Measurements from ENCODE around the gene IQGAP3.

IQGAP3 gene

DNA sequence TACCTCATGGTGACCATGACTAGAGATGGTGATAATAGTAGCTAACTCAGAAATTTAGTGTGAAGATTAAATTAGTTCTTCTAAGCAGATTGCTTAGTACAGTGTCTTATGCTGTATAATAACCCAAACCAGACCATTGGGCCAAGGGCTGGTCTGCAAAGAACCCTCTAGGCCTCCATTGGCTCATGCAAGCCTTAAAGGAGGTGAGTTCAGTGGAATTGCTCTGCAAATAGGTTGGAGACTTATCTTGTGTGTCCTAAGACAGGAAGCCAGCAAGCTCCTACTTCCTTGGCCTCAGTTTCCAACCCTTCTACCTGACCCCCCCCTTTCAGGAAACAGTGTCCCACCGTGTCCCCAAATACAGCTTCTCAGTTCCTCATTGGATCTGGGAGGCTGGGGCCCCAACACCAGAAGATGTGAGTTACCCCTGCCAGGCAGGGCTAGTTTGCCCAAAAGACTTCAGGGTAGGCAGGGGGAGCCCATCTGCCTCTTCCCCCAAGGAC lies 69.9 kb downstream of the IQGAP3 start:
- Histone ChIP-seq H3K36me3 (ENCODE audit: control insufficient read depth, insufficient read depth, low read length) (no peaks in the 10 kb centered on the region), H3K4me1 (ENCODE audit: control insufficient read depth, insufficient read depth, low read length) (peaks cover 40% of the 10 kb centered on the region), H3K27me3 (ENCODE audit: control insufficient read depth, insufficient read depth, low read length) (peaks cover 4% of the 10 kb centered on the region; the same call in 1 of the 2 replicates), H3K9ac (ENCODE audit: low read depth, low read length) (peak overlapping the region; percentile 12), H3K27ac (ENCODE audit: low read depth, low read length) (peak overlapping the region; percentile 61), H3K4me3 (ENCODE audit: low read depth, low read length) (0 out of 2 replicates have a peak overlapping the region, but pooled peaks have one; percentile 5), H3K9me3 (ENCODE audit: control insufficient read depth, insufficient read depth, low read length) (no peaks in the 10 kb centered on the region)

DNA sequence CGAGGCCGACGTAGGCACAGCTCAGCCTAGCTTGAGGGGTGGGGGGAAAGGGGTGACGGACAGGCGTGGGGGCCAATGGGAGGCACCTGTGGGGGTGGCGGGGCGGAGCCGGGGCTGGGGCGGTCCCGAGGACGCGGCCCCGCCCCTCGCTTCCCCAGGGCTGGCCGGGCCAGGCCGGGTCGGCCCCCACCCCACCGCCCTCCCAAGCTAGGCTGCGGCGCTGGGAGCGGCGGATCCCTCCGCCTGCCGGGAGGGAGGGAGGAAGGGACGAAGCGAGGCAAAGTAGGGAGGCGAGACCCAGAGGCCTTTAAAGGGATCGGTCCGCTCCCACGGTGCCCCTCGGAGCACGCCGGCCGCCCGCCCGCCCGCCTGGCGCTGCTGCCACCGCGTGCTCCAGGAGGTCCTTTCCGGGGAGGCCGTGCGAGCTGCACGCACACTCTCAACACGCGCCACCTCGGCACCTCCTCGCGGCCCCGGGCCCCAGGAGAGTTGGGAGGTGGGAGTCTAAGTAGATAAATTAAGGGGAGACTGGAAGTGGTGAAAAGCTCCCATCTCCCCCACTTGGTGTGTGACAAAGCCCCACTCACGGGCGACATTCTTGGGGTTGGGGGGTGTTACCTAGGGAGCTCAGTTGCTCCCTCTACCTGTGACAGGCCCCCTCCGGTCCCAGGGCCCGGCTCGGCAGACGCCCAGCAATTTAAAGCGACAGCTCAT lies 71.4 kb downstream of the IQGAP3 start:
- Histone ChIP-seq H3K4me1 (ENCODE audit: control insufficient read depth, insufficient read depth, low read length) (peaks cover 55% of the 10 kb centered on the region), H3K4me3 (ENCODE audit: low read depth, low read length) (peak overlapping the region; percentile 77), H3K27me3 (ENCODE audit: control insufficient read depth, insufficient read depth, low read length) (peaks cover 4% of the 10 kb centered on the region; the same call in 1 of the 2 replicates), H3K27ac (ENCODE audit: low read depth, low read length) (peak overlapping the region; percentile 96), H3K9ac (ENCODE audit: low read depth, low read length) (peak overlapping the region; percentile 78), H3K36me3 (ENCODE audit: control insufficient read depth, insufficient read depth, low read length) (no peaks in the 10 kb centered on the region), H3K9me3 (ENCODE audit: control insufficient read depth, insufficient read depth, low read length) (no peaks in the 10 kb centered on the region)

DNA sequence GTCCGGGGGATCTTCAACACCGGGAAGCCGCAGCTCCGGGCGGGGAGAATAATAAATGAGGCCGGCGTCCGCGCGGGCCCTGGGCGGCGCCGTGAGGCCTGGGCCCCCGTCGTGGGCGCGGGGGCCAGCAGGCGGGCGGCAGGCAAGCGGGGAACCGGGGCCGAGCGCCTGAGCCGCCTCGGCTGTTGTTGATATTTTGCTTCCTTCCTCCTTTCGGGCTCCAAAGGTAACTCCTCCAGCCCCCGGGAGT lies 71.9 kb downstream of the IQGAP3 start, which contains the start of gene MEF2D:
Gene MEF2D, minus strand, starts transcription at position 233 of the 250 bp plus-strand sequence. CDS start 17,483 bp downstream, outside the sequence.
- peak within 1 kb of the TSS; percentile 78 for H3K9ac ChIP-seq (ENCODE audit: low read depth, low read length)
- H3K4me1 ChIP-seq (ENCODE audit: control insufficient read depth, insufficient read depth, low read length): peaks cover 57% of the 10 kb centered on the region
- H3K4me3 ChIP-seq (ENCODE audit: low read depth, low read length): peak within 1 kb of the TSS; percentile 77
- no peaks in the 10 kb centered on the region for H3K36me3 ChIP-seq (ENCODE audit: control insufficient read depth, insufficient read depth, low read length)
- peaks cover 4% of the 10 kb centered on the region; the same call in 1 of the 2 replicates for H3K27me3 ChIP-seq (ENCODE audit: control insufficient read depth, insufficient read depth, low read length)
- H3K27ac ChIP-seq (ENCODE audit: low read depth, low read length): peak within 1 kb of the TSS; percentile 96
- no peaks in the 10 kb centered on the region for H3K9me3 ChIP-seq (ENCODE audit: control insufficient read depth, insufficient read depth, low read length)

DNA sequence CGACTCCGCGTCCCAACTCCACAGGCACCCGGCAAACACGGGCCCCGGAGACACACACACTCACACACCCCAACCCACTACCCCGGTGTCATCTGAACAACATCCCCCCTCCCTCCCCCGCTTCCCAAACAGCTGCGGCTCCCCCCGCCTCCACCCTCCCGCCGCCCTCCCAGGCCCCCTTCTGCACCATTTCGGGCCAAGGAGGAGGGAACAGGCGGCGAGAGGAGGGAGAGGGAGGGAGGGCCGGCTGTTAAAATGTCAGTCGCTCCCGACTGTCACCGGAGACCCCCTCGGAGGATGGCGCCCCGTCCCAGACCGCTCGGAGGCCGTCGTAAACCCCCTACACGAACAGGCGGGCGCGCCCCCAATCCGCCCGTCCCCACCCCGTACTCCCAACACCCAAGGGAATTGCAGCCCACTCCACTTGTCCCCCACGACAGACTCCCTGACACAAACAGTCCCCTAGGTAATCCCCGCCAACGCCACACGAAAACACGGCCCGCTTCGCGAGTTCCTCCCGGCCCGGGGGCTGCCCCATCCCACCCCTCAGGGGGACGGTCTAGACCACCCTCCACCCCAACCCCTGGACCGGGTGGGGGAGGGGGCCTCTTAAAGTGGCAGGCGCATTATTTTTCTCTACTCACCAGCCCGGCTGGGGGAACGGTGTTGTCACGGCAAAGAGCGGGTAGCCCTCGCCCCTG lies 72.4 kb downstream of the IQGAP3 start:
- Histone ChIP-seq H3K9ac (ENCODE audit: low read depth, low read length) (peak overlapping the region; percentile 57; the same call in 1 of the 2 replicates), H3K27me3 (ENCODE audit: control insufficient read depth, insufficient read depth, low read length) (peaks cover 4% of the 10 kb centered on the region; the same call in 1 of the 2 replicates), H3K36me3 (ENCODE audit: control insufficient read depth, insufficient read depth, low read length) (no peaks in the 10 kb centered on the region), H3K27ac (ENCODE audit: low read depth, low read length) (peak overlapping the region; percentile 96), H3K4me3 (ENCODE audit: low read depth, low read length) (peak overlapping the region; percentile 77), H3K9me3 (ENCODE audit: control insufficient read depth, insufficient read depth, low read length) (no peaks in the 10 kb centered on the region), H3K4me1 (ENCODE audit: control insufficient read depth, insufficient read depth, low read length) (peaks cover 57% of the 10 kb centered on the region)

DNA sequence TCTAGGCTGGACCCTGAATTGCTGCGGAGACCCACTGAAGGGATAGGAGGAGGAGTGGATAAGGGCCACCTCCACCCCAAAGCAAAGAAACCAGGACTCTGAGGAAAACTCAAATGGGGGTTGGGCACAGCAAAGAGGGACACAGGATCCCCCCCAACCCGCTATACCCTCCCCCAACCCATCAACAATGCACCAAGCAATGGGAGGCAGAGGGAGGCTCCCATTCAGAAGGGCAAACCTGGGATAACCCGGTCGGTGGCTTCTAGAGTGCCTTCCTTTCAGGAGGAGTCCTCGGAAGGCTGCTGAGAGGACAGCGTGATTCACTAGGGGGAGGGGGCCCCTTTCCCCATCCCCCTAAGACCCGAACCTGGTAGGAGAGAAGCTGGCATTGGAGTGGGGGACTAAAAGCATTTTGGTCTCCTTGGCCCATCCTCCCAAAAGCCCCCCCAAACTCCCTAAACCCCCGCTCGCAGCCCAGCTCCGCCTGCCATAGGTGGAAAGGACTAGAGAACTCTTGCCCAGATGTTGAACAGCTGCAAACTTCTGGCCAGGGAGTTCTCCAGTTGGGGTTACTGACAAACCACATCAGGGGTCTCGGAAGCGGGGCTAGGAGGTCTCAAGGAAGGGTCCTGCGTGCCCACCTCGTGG lies 73.0 kb downstream of the IQGAP3 start:
- H3K27ac ChIP-seq (ENCODE audit: low read depth, low read length): peak overlapping the region; percentile 81

DNA sequence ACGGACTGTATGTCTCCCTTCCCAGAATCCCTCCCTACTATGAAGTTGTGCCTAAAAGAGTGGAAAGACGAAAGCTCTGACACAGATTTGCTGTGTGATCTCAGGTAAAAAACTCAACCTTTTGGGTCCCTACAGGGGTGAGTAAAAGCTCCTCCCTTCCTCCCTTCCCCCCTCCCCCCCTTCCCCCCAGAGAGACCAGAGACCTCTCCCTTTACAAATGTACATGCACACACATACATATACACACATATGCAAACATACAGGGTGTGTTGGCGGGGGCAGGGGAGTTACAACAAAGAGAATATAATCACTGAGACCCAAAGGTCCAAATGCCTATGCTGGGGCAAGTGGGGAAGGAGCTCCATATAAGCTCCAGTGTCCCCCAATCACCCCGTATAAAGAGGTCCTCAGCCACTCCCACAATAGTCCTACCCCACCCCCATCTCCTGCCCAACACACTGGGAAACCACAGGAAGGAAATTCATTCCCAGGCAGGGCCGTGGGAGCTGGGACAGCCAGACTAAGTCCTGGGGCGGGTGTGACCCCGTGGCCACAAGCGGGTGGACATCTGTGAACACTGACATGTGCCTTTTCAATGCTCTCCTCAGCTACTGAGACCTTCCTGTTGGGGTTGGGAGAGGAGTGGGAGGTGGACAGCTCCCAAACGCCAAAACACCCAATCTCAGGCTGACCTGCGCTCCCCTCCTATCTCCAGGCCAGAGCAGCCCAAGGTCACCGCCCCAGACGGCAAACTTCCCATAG lies 73.8 kb downstream of the IQGAP3 start:
- H3K4me3 ChIP-seq (ENCODE audit: low read depth, low read length): peak overlapping the region; percentile 77
- no peaks in the 10 kb centered on the region for H3K36me3 ChIP-seq (ENCODE audit: control insufficient read depth, insufficient read depth, low read length)
- H3K27ac ChIP-seq (ENCODE audit: low read depth, low read length): peak overlapping the region; percentile 81
- H3K9ac ChIP-seq (ENCODE audit: low read depth, low read length): no peak overlapping the region
- H3K27me3 ChIP-seq (ENCODE audit: control insufficient read depth, insufficient read depth, low read length): peaks cover 4% of the 10 kb centered on the region; the same call in 1 of the 2 replicates
- H3K9me3 ChIP-seq (ENCODE audit: control insufficient read depth, insufficient read depth, low read length): no peaks in the 10 kb centered on the region
- peaks cover 45% of the 10 kb centered on the region for H3K4me1 ChIP-seq (ENCODE audit: control insufficient read depth, insufficient read depth, low read length)

More for the DNA sequence above, 73.0 kb downstream of the IQGAP3 start:
- H3K36me3 ChIP-seq (ENCODE audit: control insufficient read depth, insufficient read depth, low read length): no peaks in the 10 kb centered on the region
- peak overlapping the region; percentile 77 for H3K4me3 ChIP-seq (ENCODE audit: low read depth, low read length)
- peaks cover 4% of the 10 kb centered on the region; the same call in 1 of the 2 replicates for H3K27me3 ChIP-seq (ENCODE audit: control insufficient read depth, insufficient read depth, low read length)
- H3K9ac ChIP-seq (ENCODE audit: low read depth, low read length): no peak overlapping the region
- H3K9me3 ChIP-seq (ENCODE audit: control insufficient read depth, insufficient read depth, low read length): no peaks in the 10 kb centered on the region
- peaks cover 52% of the 10 kb centered on the region for H3K4me1 ChIP-seq (ENCODE audit: control insufficient read depth, insufficient read depth, low read length)

DNA sequence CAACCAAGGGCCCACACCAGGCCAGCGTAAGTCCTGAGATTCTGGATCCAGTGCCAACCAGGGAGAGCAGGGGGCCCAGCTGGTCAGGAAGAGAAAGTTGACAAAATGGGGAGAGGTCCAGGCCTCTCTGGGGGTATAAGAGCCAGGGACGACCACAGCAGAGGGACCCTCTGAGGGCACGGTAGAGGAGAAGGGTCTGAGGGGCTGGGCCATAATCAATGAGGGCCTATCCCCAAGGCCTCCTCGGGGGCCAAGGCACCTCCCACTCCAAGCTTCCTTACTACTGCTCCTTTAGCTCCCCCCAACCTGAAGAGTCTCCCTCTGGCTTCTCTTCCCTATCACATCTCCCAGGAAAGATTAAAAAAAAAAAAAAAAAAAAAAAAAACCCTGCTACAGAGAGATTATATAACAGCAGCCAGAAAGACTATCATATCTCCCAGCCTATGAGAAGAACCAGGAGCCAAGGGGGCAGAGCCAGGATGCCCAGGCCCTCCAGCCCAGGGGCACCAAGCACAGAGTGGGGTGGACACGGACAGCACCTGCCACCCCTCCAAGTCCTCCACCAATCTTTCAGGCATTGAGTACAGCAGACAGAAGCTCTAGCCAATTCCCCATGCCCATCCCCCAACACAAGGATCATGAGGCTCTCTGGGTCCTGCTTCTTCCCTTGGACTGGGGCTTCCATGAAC lies 74.5 kb downstream of the IQGAP3 start:
- Histone ChIP-seq H3K9me3 (ENCODE audit: control insufficient read depth, insufficient read depth, low read length) (no peaks in the 10 kb centered on the region), H3K4me3 (ENCODE audit: low read depth, low read length) (peak overlapping the region; percentile 42), H3K36me3 (ENCODE audit: control insufficient read depth, insufficient read depth, low read length) (no peaks in the 10 kb centered on the region), H3K9ac (ENCODE audit: low read depth, low read length) (no peak overlapping the region), H3K4me1 (ENCODE audit: control insufficient read depth, insufficient read depth, low read length) (peaks cover 40% of the 10 kb centered on the region), H3K27ac (ENCODE audit: low read depth, low read length) (peak overlapping the region; percentile 19), H3K27me3 (ENCODE audit: control insufficient read depth, insufficient read depth, low read length) (peaks cover 4% of the 10 kb centered on the region; the same call in 1 of the 2 replicates)

DNA sequence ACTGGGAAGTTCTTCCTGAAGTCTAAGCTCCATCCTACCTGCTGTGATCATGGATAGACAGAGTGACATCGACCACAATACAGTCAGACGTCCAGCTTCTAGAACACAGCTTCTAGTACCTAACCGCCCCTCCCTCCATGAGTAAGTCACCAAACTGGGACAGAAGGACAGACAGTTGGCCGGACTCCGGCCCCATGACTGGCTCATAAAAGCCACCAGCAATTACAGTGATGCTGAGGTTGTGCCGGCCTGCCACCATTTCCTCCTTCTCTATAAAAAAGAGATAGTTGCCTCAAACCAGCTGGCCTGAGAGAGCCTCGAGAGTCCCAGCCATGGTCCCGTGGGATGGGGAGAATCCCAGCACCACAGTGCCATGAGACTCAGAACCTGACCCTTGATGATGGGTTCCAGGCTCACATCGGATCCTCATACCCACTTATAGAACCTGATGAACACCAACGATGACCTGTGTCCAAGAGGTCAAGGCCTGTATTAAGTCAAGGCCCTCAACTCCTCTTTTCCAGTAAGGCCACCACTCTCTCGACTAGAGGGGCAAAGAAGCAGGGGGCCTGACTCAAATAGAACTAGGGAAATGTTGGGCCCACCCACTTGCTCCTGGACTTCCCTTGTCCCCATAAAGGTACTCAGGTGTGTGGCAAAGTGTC lies 75.2 kb downstream of the IQGAP3 start:
- H3K27ac ChIP-seq (ENCODE audit: low read depth, low read length): no peak overlapping the region
- no peak overlapping the region for H3K4me3 ChIP-seq (ENCODE audit: low read depth, low read length)
- peaks cover 38% of the 10 kb centered on the region for H3K4me1 ChIP-seq (ENCODE audit: control insufficient read depth, insufficient read depth, low read length)
- H3K36me3 ChIP-seq (ENCODE audit: control insufficient read depth, insufficient read depth, low read length): no peaks in the 10 kb centered on the region
- no peaks in the 10 kb centered on the region for H3K9me3 ChIP-seq (ENCODE audit: control insufficient read depth, insufficient read depth, low read length)
- H3K9ac ChIP-seq (ENCODE audit: low read depth, low read length): no peak overlapping the region
- peaks cover 2% of the 10 kb centered on the region; the same call in 1 of the 2 replicates for H3K27me3 ChIP-seq (ENCODE audit: control insufficient read depth, insufficient read depth, low read length)

DNA sequence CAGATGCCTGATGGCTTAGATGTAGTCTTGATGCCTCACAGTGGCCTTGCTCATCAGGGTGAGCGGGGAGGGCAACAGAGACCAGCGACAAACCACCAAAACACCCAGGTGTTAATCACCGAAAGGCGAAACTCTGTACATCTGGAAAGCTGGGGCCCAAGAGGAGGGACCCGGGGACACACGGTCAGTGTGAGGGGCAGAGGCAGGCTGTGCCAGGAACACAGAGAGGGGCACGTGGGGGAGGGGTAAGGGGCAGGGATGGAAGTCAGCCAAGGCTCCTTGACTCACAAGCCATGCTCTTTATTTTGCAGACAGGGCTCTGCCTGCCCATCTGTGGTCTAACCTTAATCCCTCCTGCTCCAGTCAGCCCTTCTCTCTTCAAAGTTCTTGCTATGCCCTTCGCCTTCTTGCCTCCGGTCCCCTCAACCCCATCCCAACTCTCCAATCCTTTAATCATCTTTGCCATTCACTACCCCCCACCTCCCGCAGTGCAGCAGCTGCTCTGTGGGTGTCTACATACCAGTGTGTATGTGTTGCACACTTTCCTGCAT lies 76.1 kb downstream of the IQGAP3 start:
- no peaks in the 10 kb centered on the region for H3K27me3 ChIP-seq (ENCODE audit: control insufficient read depth, insufficient read depth, low read length)
- no peaks in the 10 kb centered on the region for H3K9me3 ChIP-seq (ENCODE audit: control insufficient read depth, insufficient read depth, low read length)
- H3K27ac ChIP-seq (ENCODE audit: low read depth, low read length): no peak overlapping the region
- peaks cover 36% of the 10 kb centered on the region for H3K4me1 ChIP-seq (ENCODE audit: control insufficient read depth, insufficient read depth, low read length)
- no peaks in the 10 kb centered on the region for H3K36me3 ChIP-seq (ENCODE audit: control insufficient read depth, insufficient read depth, low read length)
- no peak overlapping the region for H3K9ac ChIP-seq (ENCODE audit: low read depth, low read length)
- no peak overlapping the region for H3K4me3 ChIP-seq (ENCODE audit: low read depth, low read length)

Data from HUES48 (cell line).